Mucosa of rectum (tissue), 2 donors: ENCODE data around the gene YBX2.

Experiments used
- H3K27ac ChIP-seq, 2 donors: one replicate each; pipeline ENCODE4 v1.7.0; 2013; ENCODE audit warnings: inconsistent platforms in 2 of 2, low read depth in 2 of 2, low read length in 2 of 2
- H3K27me3 ChIP-seq, 2 donors: one replicate each; pipeline ENCODE4 v1.7.0; 2013; ENCODE audit warnings: low read length in 2 of 2; ENCODE audit not compliant: control insufficient read depth in 2 of 2, insufficient read depth in 2 of 2
- H3K36me3 ChIP-seq, 2 donors: one replicate each; pipeline ENCODE4 v1.7.0; 2013; ENCODE audit warnings: low read length in 2 of 2; ENCODE audit not compliant: control insufficient read depth in 2 of 2, insufficient read depth in 2 of 2
- H3K4me1 ChIP-seq, 2 donors: one replicate each; pipeline ENCODE4 v1.7.0; 2013; ENCODE audit warnings: low read length in 2 of 2, mild to moderate bottlenecking in 1 of 2; ENCODE audit not compliant: control insufficient read depth in 2 of 2, insufficient read depth in 2 of 2
- H3K4me3 ChIP-seq, 2 donors: one replicate each; pipeline ENCODE4 v1.7.0; 2013; ENCODE audit warnings: low read length in 2 of 2
- H3K9ac ChIP-seq, 2 donors: one replicate each; pipeline ENCODE4 v1.7.0; 2013; ENCODE audit warnings: low read length in 2 of 2, low read depth in 1 of 2, mild to moderate bottlenecking in 1 of 2
- H3K9me3 ChIP-seq, 2 donors: one replicate each; pipeline ENCODE4 v1.7.0; 2013; ENCODE audit warnings: low read length in 2 of 2; ENCODE audit not compliant: control insufficient read depth in 2 of 2
- donor health status: healthy.
- donor health status: Normal muscosa, but diverticular disease.

YBX2 gene

GRCh38 chr17:7324438-7324779 lies 30.0 kb upstream of the YBX2 start:
- peaks cover 45 to 59% of the 10 kb centered on the region in 2 donors for H3K36me3 ChIP-seq
- H3K9ac ChIP-seq, result no peak overlapping the region
- H3K27me3 ChIP-seq, result no peaks in the 10 kb centered on the region
- no peak overlapping the region for H3K27ac ChIP-seq
- no peaks in the 10 kb centered on the region for H3K9me3 ChIP-seq
- no peak overlapping the region for H3K4me3 ChIP-seq
- peaks cover 7 to 15% of the 10 kb centered on the region in 2 donors for H3K4me1 ChIP-seq

DNA sequence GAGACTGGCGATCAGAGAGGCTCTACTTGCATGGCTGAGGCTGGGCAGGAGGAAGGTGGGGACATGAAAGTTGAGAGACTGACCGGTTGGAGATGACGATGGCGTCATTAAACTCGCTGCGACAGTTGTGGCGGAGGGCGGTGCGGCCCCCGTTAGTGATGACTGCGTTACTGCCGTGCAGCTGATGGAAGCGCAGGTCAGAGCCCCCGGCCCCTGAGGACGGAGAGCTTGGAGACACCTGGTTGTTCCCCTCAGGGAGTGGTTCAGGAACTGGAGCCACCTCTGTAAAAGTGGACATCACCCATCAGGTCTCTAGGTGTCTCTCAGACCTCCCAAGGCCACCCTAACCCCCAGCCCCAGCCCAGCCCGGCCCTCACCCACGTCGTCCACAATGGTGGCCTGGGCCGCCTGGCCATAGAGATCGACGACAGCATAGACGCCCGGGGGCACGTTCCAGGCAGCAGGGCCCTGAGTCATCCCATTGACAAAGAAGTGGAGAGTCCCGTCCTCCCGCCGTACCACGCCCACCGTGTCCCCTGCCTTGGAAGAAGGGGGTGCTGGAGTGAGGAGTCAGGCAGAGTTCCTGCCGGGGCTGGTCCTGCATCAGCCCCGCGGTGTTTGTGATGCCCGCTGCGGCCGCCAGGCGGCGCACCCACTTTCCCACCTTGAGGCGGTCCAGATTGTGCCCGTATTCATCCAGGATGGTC lies 29.4 kb upstream of the YBX2 start:
- H3K9me3 ChIP-seq, result no peaks in the 10 kb centered on the region
- H3K4me1 ChIP-seq, result peaks cover 7 to 14% of the 10 kb centered on the region in 2 donors
- no peaks in the 10 kb centered on the region for H3K27me3 ChIP-seq
- no peak overlapping the region for H3K27ac ChIP-seq
- H3K9ac ChIP-seq, result no peak overlapping the region
- peaks cover 47 to 62% of the 10 kb centered on the region in 2 donors for H3K36me3 ChIP-seq
- no peak overlapping the region for H3K4me3 ChIP-seq

DNA sequence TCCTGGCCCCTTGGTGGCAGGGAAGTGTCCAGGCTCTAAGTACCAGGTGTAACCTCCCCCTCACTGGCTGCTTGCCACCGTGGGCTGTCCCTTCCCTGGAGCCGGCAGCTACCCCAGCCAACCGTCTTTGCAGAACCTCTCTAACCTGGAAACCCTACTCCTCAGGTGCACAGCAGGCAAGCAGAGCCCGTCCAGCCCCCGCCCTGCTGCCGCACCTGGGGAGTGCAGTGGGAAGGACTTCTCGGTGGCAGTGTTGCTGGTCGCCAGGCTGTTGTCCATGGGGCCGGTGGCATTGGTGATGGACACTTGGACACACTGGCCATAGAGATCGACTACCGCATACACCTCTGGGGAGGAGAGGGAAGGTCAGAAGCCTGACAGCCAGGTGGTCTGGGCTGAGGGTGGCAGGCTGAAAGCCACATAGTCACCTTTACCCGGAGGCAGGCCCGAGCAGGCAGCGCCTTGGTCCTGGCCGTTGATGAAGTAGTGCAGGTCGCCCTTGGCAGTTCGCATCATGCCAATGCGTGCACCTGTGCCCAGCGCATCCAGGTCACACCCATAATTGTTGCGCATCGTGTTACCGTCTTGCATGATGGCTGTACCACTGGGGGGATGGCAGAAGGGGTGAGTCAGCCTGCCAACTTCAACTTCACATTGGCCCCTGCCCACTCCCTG lies 28.2 kb upstream of the YBX2 start:
- H3K4me3 ChIP-seq, result no peak overlapping the region
- H3K9me3 ChIP-seq, result no peaks in the 10 kb centered on the region
- H3K36me3 ChIP-seq, result peaks cover 51 to 74% of the 10 kb centered on the region in 2 donors
- no peaks in the 10 kb centered on the region for H3K27me3 ChIP-seq
- no peak overlapping the region for H3K9ac ChIP-seq
- H3K4me1 ChIP-seq, result peaks cover 0 to 3% of the 10 kb centered on the region in 2 donors
- H3K27ac ChIP-seq, result no peak overlapping the region

- H3K9ac ChIP-seq, result no peak overlapping the region
- no peaks in the 10 kb centered on the region for H3K27me3 ChIP-seq
- H3K27ac ChIP-seq, result no peak overlapping the region
- H3K4me3 ChIP-seq, result no peak overlapping the region
- H3K36me3 ChIP-seq, result peaks cover 51 to 72% of the 10 kb centered on the region in 2 donors
- no peaks in the 10 kb centered on the region for H3K9me3 ChIP-seq
- peaks cover 0 to 3% of the 10 kb centered on the region in 2 donors for H3K4me1 ChIP-seq
Measured at GRCh38 chr17:7321466-7321865, 27.0 kb upstream of the YBX2 start.

DNA sequence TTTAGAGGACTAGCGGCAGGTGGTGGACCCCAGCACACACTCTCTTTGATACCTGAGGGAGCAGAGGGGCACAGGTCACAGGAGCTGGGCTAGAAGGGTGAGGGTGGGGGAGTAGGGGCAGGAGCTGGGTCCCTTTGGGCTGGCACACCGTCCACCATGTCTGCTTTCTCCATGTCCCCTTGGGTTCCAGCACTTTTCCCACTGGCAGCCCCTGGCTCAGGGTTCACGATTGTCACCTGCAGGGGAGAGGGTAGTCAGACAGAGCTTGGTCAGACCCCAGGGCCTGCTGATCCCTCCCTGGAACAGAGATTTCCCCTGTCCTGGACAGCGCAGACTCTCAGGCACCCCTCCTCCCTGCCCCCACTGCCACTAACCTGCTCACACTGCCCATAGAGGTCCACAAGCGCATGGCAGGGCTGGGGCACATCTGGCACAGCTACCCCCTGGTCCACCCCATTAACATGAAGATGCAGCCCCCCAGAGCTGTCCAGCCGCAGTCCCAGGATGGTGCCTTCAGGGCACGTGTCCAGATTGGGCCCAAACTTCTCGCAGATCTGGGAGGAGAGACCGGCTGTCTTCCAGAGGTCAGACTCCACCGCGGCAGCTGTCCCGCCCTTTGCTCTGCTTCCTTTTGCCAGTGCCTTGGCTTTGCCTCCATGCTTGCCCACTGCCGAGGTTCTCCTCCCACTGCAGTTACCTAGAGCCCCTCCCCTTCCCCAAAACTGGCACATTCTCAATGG lies 23.9 kb upstream of the YBX2 start:
- Histone ChIP-seq H3K27ac (no peak overlapping the region), H3K36me3 (peaks cover 46 to 58% of the 10 kb centered on the region in 2 donors)

GRCh38 chr17:7317161-7317803 lies 22.8 kb upstream of the YBX2 start:
- peaks cover 46 to 58% of the 10 kb centered on the region in 2 donors for H3K36me3 ChIP-seq
- H3K27ac ChIP-seq, result no peak overlapping the region
- no peaks in the 10 kb centered on the region for H3K27me3 ChIP-seq
- peaks cover 14 to 24% of the 10 kb centered on the region in 2 donors for H3K4me1 ChIP-seq
- no peak overlapping the region for H3K4me3 ChIP-seq
- H3K9me3 ChIP-seq, result no peaks in the 10 kb centered on the region
- no peak overlapping the region for H3K9ac ChIP-seq

More for the DNA sequence above, 23.9 kb upstream of the YBX2 start:
- Histone ChIP-seq H3K9me3 (no peaks in the 10 kb centered on the region), H3K4me1 (peaks cover 14 to 18% of the 10 kb centered on the region in 2 donors), H3K4me3 (no peak overlapping the region), H3K9ac (no peak overlapping the region), H3K27me3 (no peaks in the 10 kb centered on the region)

DNA sequence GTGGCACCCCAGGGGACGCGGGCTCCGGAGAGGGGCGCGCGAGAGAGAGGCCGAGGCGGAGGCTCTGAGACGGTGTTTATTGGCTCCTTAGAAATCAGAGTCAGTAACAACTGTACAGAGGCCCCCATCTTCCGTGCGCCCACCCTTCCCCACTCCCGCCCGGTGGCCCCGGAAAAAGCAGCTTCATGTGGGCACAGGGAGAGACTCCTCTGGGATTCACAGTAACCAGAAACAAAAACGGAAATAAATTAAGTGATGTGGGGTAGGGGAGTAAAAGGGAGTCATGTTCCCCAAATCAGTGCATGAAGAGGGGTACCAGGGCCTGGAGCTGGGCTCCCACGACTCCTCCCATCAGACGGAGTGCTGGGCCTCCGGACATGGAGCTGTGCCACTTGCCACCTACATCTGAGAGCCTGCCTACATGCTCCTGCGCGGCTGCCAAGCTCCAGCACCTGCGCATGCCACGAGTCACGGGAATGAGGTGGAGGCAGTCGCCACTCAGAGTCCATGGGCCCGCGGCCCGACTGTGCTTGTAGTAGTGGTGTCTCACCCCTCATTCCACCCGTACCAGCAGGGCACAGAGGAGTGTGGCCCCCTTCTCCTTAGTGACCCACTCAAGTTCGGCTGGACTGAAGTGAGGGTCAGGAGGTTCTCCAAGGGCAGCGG lies 21.3 kb upstream of the YBX2 start:
- Histone ChIP-seq H3K36me3 (peaks cover 42 to 55% of the 10 kb centered on the region in 2 donors), H3K9me3 (no peaks in the 10 kb centered on the region), H3K27me3 (no peaks in the 10 kb centered on the region), H3K4me3 (peak overlapping the region; percentile 81 to 88), H3K9ac (peak overlapping the region; percentile 86 to 87), H3K27ac (peak overlapping the region; percentile 87 to 93), H3K4me1 (peaks cover 14 to 24% of the 10 kb centered on the region in 2 donors)

DNA sequence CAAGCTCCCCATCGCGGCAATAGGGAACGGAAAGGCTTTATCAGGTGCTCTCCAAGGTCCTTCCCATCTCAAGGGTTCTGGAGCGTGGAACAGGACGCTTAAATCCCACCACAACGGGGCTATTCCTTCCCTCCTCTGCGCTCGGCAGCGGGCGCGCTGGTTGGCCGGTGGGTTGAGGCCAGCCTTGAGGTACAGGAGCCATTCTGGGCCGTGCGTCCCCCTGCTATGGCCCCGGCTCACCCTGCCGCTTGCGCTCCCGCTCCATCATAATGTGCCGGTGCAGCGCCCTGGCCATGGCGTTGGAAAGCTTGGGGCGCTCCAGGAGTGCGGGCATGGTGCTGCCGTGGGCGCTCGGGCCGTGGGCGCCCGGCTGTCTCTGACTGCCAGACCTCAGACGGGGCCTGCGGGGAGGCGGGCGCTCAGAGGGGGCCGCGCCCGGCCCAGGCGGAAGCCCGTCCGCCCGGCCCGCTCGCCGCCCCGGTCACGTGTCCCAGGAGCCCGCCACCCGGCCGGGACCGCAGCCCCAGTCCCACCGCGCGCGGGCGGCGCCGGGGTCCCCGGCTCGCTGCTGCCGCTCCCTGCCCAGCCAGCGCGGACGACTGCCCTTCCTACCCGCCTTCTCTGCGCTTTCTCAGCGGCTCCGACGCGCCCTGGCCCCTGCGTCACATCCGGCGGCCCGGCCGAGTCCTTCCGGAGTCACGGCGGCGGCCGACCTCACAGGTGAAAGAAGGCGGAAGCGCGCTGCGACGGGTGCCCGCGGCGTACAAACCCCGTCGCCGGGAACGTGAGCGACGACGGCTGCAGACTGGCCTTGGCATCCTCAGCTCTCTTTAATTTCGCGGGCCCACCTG lies 20.5 kb upstream of the YBX2 start, which contains the start of gene GPS2:
Gene GPS2 (minus strand): TSS at position 642 of the 851 bp plus-strand sequence. CDS start 308 bp downstream, at position 334.
- peak within 1 kb of the TSS; percentile 86 to 87 for H3K9ac ChIP-seq
- peak within 1 kb of the TSS; percentile 87 to 93 for H3K27ac ChIP-seq
- H3K36me3 ChIP-seq, result peaks cover 44 to 57% of the 10 kb centered on the region in 2 donors
- H3K4me3 ChIP-seq, result peak within 1 kb of the TSS; percentile 81 to 88
- H3K4me1 ChIP-seq, result peaks cover 18 to 26% of the 10 kb centered on the region in 2 donors
- no peaks in the 10 kb centered on the region for H3K27me3 ChIP-seq
- H3K9me3 ChIP-seq, result no peaks in the 10 kb centered on the region
